Measurements from ENCODE around the gene ACSS1.

- no peak for TF ChIP-seq POLR2A (IDR thresholded peaks at IDR 0.05)
- TF ChIP-seq CTCF (IDR thresholded peaks at IDR 0.05), result no peak
Observed at GRCh38 chr20:24980291-24981053, 77.5 kb downstream of the ACSS1 start.
